ENCODE data around the gene CD207.

CD207 gene

GRCh38 chr2:70855667-70856066 is 20.1 kb upstream of the CD207 start:
- no peak for DNase-seq (ENCODE audit: insufficient read length, low spot score)
- TF ChIP-seq, protein P1, sequence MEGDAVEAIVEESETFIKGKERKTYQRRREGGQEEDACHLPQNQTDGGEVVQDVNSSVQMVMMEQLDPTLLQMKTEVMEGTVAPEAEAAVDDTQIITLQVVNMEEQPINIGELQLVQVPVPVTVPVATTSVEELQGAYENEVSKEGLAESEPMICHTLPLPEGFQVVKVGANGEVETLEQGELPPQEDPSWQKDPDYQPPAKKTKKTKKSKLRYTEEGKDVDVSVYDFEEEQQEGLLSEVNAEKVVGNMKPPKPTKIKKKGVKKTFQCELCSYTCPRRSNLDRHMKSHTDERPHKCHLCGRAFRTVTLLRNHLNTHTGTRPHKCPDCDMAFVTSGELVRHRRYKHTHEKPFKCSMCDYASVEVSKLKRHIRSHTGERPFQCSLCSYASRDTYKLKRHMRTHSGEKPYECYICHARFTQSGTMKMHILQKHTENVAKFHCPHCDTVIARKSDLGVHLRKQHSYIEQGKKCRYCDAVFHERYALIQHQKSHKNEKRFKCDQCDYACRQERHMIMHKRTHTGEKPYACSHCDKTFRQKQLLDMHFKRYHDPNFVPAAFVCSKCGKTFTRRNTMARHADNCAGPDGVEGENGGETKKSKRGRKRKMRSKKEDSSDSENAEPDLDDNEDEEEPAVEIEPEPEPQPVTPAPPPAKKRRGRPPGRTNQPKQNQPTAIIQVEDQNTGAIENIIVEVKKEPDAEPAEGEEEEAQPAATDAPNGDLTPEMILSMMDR (IDR thresholded peaks at IDR 0.05; ENCODE audit: insufficient read depth, missing control alignments): no peak
- FAIRE-seq: no peak

GRCh38 chr2:70854411-70854810 is 18.8 kb upstream of the CD207 start:
- no peak for DNase-seq (ENCODE audit: insufficient read length, low spot score)
- no peak for FAIRE-seq
- TF ChIP-seq, protein P1 (IDR thresholded peaks at IDR 0.05; ENCODE audit: insufficient read depth, missing control alignments): no peak

DNA sequence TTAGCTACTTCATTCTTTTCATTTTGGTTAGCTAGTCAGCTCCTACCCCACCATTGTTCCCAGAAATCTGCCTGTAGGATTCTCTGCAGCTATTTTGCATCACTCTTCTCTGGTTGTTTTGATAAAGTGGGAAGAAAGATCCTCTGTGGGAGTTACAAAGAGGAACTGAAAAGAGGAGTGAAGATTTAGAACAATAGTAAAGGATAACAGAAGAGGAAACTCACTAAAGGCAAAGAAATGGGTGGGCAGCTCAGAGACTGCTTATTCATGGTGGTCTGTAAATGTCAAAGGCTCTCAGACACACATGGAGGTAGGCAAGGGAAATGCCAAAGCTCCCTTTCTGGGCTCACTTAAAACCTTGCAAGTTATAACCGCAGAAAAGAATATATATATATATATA is 17.2 kb upstream of the CD207 start:
- FAIRE-seq: no peak

DNA sequence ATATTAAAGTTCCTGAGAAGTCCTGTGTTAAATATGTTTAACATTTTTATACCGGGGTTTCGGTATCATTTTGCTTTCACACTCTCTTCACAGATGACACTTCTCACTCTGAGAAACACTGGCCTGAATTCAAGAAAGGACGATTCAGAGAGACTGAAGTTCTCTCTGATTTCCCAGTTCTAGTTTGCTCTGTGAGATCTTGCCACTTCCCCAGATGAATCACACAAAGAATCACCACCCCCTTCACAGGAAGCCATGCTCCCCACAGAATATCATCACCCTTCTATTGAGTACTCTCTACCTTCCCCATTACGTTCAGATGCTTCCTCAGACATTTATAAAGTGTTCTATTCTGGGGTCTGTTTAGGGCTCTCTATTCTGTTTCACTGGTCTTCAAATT is 16.1 kb upstream of the CD207 start:
- DNase-seq (ENCODE audit: insufficient read length, low spot score) (no peak), FAIRE-seq (no peak)
- TF ChIP-seq, protein P1 (IDR thresholded peaks at IDR 0.05; ENCODE audit: insufficient read depth, missing control alignments): no peak

More for the DNA sequence above, 17.2 kb upstream of the CD207 start:
- no peak for DNase-seq (ENCODE audit: insufficient read length, low spot score)
- TF ChIP-seq, protein P1 (IDR thresholded peaks at IDR 0.05; ENCODE audit: insufficient read depth, missing control alignments): no peak

- TF ChIP-seq, protein P1 (IDR thresholded peaks at IDR 0.05; ENCODE audit: insufficient read depth, missing control alignments): no peak
- FAIRE-seq (no peak), DNase-seq (ENCODE audit: insufficient read length, low spot score) (no peak)
Measured at GRCh38 chr2:70850925-70851324, 15.3 kb upstream of the CD207 start.

DNA sequence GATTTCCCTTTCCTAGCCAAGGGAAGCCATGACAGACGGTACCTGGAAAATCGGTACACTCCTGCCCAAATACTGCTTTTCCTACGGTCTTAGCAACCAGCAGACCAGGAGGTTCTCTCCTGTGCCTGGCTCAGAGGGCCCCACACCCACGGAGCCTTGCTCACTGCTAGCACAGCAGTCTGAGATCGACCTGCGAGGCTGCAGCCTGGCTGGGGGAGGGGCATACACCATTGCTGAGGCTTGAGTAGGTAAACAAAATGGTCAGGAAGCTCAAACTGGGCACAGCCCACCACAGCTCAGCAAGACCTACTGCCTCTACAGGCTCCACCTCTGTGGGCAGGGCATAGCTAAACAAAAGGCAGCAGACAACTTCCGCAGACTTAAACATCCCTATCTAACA is 6.8 kb upstream of the CD207 start:
- TF ChIP-seq, protein P1 (IDR thresholded peaks at IDR 0.05; ENCODE audit: insufficient read depth, missing control alignments): no peak
- FAIRE-seq: no peak
- DNase-seq (ENCODE audit: insufficient read length, low spot score): no peak

GRCh38 chr2:70837980-70838925 is 2.6 kb upstream of the CD207 start:
- TF ChIP-seq, protein P1 (IDR thresholded peaks at IDR 0.05; ENCODE audit: insufficient read depth, missing control alignments): no peak
- FAIRE-seq: no peak

More at GRCh38 chr2:70837980-70838925, 2.6 kb upstream of the CD207 start:
- no peak for DNase-seq (ENCODE audit: insufficient read length, low spot score)
